Measurements from ENCODE around the gene TRABD2B.

The TRABD2B gene

DNA sequence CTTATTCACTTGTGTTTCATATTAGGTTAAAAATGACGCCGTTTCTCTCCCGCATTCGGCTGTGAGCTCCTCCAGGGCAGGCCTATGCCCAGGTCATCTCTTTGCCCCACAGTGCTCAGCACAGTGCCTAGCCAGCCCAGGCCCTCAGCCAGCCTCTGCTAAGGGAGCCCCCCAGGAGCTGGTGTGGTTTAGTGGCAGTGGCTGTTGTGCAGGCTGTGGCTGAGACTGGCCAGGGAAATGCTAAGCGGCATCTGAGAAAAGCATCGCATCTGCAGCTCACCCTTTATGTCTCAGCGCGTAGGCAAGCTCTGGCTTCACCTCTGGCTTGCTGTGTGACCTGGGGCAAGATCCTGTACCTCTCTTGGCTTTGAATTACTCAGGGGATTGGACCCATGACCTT is 275.1 kb downstream of the TRABD2B start:
- intact Hi-C loops (cut with DNase I), result no loop called here
- DNase-seq, result no peak

DNA sequence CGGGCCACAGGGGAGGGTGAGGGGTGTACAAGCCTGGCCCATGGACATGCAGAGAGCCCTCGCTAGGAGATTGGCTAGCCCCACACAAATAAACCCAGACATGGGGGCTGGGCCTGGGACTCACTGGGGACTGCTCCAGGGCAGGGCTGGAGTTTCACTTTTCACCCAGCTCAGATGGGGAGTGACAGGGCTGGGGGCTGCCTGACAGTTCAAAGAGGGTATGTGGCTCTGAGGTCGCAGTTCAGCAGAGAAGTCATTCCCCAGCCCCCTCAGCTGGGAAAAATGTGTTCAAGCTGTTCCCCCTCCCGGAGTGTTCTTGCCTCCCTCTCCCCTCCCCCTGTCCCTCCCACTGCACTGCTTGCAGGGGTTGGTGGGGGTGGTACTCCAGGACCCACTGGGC is 277.1 kb downstream of the TRABD2B start:
- DNase-seq, result no peak
- intact Hi-C loops (cut with DNase I), result no loop called here

DNA sequence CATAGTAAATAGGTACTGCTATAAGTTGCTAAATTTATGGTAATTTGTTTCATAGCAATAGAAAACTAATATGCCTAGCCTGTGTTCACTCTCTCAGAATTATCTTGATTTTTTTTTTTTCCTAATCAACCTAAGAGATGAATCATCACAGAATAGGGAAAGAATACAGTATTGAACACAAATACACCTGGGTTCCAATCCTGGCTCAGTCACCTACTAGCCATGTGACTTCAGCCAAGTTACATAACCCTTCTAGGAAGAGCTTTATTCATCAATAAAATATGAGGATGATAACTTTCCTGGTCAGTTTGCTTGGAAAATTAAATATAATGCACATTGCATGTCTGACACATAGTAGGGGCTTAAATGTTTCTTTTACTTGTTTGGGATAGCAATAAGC is 279.8 kb downstream of the TRABD2B start:
- intact Hi-C loops (cut with DNase I), result no loop called here
- no peak for DNase-seq

DNA sequence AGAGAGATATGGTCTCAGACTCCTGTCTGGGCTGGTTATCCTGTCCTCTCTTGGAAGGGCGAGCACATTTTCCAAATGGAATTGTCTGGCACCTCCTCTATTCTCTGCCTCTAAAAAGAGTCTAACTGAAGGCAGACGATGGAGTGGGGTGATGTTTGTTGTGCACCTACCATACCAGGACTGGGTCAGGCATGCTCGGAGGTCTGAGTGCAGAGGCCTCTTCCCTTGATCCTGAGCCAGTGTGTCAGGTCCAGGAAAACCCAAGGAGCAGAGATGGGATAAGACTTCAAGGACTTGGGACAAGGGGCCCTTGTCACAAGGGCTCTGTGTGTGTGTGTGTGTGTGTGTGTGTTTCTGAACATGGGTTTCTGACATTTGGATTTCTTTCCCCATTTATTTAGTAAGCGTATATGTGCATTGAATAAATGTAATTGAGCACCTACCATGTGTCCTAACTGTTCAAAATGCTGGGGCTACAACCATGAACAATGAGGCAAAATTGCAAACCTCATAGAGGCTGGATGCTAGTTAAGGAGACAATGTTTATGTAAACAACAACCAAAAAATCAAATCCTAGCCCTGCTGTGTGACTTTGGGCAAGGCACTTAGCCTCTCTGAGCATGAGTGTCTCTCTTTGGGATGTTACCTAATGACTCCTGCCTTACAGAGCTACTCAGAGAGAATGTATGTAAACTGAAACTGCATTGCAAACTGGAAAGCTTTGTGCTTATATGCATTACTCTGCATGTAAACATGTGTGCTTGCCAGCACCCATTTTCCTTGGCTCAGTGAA is 283.0 kb downstream of the TRABD2B start:
- intact Hi-C loops (cut with DNase I), result loop anchor here (5.0 kb wide), 3 partner anchors 187 to 537 kb away; no protein-coding TSS in a partner anchor
- no peak for DNase-seq

DNA sequence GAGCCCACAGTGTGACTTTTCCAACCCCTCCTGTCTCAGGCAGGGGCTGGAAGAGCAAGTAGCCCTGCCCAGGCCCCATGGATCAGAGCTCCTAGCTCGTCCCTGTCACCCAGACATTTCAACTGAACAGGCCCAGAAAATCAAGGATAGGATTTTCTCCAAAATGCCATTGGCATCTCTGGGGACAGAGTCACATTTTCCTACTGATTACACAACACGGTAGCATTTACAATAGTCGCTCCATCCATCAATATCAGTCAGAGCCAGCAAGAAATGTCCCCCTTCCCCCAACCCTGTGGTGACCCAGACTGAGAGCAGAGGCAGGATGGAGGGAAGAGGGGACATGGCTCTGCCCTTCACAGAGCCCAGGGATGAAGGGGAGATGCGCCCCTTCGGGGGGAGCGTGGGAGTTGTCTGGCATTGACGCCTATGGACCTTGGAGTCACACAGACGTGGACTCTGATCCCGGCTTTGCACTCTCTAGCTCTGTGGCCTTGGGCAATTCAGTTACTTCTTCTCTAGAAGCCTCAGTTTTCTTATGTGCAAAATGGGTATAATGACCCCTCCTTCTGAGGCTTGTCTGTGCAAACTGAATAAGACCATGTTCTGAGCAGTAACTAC is 283.7 kb downstream of the TRABD2B start:
- intact Hi-C loops (cut with DNase I), result loop anchor here (5.0 kb wide), 3 partner anchors 186 to 536 kb away; no protein-coding TSS in a partner anchor
- no peak for DNase-seq

DNA sequence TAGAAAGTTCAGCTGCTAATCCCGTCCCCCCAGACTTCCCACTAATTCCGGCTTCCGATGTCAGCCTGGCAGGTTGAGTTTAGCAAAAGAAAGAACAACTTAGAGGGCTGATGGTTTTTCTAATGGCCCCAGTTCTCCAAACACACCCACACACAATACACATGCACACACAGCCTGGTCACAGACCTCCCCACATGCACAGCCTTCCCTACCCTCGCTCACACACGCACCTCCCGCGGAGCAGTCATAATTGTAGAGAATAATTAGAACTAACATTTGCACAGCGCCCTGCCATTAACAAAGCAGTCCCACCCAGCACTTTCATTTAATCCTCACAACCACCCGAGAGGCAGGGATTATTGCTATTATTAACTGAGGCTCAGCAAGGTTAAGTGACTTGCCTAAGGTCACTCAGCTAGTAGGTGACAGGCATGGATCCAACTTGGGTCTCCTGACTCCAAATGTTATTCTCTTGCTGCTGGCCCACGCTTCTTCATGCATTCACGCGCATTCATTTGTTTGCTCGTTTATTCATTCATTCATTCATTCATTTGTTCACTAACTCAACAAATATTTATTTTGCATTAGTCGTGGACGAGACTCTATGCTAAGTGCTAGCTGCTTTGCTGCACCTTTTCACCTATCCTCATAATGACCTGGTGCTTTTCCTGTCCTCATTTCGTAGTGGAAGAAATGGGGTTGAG is 284.4 kb downstream of the TRABD2B start:
- DNase-seq, result no peak
- intact Hi-C loops (cut with DNase I), result loop anchor here (5.0 kb wide), 3 partner anchors 185 to 535 kb away; no protein-coding TSS in a partner anchor

DNA sequence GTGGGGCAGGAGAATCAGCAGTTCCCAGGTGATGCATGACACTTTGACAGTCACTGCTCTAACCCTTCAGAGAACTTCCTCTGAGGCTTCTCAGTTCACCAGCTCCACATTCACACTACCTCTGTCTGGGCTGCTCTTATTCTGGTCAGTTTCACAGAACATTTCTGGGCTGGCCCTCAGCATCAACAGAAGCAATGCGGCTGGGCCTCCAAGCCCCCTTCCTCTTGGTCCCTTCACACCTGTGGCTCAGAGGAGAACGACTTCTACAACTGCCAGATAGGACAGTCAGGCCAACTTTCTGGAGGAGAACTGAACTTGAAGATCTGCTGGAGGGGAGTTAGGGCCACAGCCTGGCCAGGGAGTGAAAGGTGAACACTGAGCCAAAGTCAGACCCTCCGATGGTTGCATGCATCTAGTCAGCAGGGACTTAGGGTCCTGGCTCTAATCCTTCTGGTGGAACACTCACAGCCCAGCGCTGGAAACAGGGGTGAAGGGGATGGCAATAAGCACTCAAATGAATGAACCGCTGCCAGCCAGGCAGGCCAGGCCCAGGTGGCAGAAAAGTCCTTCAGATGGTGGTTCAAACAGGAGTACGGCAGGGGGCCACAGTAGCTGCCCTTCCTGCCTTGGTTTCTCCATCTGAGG is 285.2 kb downstream of the TRABD2B start:
- DNase-seq, result no peak
- intact Hi-C loops (cut with DNase I), result loop anchor here (5.0 kb wide), 3 partner anchors 185 to 535 kb away; no protein-coding TSS in a partner anchor

DNA sequence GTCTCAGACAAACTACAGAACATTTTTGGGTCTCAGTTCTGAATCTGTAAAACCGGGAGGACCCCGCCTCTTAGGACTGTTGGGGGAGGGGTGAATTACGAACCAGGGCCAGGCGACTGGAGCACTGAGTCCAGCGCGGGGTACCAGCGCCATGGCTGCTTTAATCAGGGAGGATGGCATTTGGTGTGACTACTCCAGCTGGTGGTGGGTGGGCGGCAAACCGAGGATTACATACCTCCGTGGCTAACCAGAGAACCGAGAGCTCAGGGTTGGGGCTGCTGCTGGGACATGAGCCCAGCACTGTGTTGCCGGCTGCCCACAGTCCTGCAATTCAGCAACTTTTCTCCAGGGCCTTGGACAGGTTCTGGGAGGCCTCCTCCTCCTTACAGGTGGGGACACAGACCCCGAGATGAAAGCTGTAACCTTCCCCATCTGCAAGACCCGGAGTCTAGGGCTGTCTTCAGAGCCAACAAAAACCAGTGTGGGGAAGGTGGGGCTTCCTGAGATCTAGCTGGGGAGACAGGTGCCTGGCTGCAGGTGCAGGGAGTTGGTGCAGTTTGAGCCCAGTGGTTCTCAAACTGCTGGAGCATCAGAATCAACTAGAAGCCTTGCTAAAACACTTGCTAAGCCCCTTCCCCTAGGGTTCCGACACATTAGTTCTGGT is 285.9 kb downstream of the TRABD2B start:
- intact Hi-C loops (cut with DNase I), result loop anchor here (5.0 kb wide), 3 partner anchors 184 to 534 kb away; no protein-coding TSS in a partner anchor
- no peak for DNase-seq

Measured in posterior cingulate gyrus (tissue), 11 donors.